ENCODE results near the gene SLCO2A1. TPM values are rescaled to one million over a fixed set of nuclear protein-coding genes. Genes with fewer than 3 reads are reported as not detected.
A peak's percentile ranks its signal among the peaks of the same experiment; 100 is the strongest.

The SLCO2A1 gene
- total and polyA plus RNA-seq, 8 donors: 1.9 to 121 (median 8.8) TPM

DNA sequence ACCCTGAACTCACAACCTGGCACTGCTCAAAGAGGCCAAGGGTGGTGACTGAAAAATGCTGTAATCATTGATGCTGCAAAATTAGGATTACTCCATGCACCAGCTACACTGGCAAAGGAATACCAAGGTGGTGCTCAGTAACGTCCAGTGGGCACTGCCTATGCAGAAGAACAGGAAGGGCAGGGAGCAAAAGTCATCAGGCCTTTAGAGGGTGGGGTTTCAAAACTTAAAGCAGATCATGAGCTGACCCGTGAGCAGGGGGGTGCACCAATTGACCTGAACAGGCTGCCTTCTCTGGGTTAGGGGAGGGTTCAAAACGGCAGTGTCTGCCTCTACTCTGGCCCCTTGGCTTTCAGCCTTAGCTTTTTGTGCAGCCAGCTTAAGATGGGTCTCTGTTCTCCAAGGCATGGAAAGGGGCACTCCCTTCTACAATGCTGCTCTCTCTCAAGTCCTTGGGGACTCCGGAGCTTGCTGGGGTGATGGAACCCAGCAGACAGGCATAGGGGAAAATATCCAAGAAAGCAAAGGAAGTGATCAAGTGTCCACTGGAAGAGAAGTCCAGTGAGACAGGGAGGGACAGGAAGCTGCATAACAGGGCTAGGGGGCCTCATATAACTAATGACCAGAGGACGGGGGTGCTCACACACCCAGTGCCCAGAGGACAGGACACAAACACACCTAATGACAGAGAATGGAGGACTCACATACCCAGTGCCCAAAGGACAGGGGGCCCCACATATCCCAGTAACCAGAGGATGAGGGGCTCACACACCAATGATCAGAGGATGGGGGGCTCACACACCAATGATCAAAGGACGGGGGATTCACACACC is 145.5 kb downstream of the SLCO2A1 start:
- peak in 1 of 2 donors; percentile 13 for DNase-seq

DNA sequence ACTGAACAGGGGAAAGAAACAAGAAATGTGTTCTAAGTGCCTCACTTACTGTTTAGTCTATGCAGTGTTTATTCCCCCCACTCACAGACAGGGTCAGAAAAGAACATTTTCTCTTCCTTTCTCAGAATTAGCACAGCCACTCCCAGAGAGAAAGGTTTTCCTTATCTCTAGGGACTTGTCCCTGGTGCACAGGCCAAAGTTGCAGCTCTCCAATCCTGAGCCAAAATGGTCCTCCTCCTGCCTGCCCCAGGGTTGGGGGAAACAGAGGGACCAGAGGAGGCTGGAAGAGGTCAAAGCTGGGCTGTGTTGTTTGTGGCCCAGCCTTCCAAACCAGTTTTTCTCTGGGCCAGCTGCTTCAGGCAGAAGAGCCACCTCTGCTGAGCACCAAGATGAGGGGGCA is 146.1 kb downstream of the SLCO2A1 start:
- H3K9me3 ChIP-seq: peaks cover 0 to 3% (median 2%) of the 10 kb centered on the region in 4 donors
- no peak for DNase-seq
- H3K4me3 ChIP-seq: no peak overlapping the region
- no peaks in the 10 kb centered on the region for H3K27me3 ChIP-seq
- no peak overlapping the region for H3K27ac ChIP-seq
- intact Hi-C loops (cut with DNase I; ENCODE audit: low total_unique reads): no loop called here
- no peaks in the 10 kb centered on the region for H3K36me3 ChIP-seq
- H3K4me1 ChIP-seq: peaks cover 0 to 13% (median 0%) of the 10 kb centered on the region in 4 donors
- no peak for TF ChIP-seq POLR2AphosphoS5 (IDR thresholded peaks at IDR 0.05)
- no peak for TF ChIP-seq EP300 (IDR thresholded peaks at IDR 0.05)
- no peak for TF ChIP-seq POLR2A (IDR thresholded peaks at IDR 0.05)
- TF ChIP-seq, protein P1, sequence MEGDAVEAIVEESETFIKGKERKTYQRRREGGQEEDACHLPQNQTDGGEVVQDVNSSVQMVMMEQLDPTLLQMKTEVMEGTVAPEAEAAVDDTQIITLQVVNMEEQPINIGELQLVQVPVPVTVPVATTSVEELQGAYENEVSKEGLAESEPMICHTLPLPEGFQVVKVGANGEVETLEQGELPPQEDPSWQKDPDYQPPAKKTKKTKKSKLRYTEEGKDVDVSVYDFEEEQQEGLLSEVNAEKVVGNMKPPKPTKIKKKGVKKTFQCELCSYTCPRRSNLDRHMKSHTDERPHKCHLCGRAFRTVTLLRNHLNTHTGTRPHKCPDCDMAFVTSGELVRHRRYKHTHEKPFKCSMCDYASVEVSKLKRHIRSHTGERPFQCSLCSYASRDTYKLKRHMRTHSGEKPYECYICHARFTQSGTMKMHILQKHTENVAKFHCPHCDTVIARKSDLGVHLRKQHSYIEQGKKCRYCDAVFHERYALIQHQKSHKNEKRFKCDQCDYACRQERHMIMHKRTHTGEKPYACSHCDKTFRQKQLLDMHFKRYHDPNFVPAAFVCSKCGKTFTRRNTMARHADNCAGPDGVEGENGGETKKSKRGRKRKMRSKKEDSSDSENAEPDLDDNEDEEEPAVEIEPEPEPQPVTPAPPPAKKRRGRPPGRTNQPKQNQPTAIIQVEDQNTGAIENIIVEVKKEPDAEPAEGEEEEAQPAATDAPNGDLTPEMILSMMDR (IDR thresholded peaks at IDR 0.05): no peak

More for the DNA sequence above, 145.5 kb downstream of the SLCO2A1 start:
- Histone ChIP-seq H3K9me3 (no peaks in the 10 kb centered on the region), H3K36me3 (no peaks in the 10 kb centered on the region), H3K27ac (no peak overlapping the region), H3K27me3 (no peaks in the 10 kb centered on the region), H3K4me3 (no peak overlapping the region), H3K4me1 (peaks cover 0 to 13% (median 0%) of the 10 kb centered on the region in 4 donors)
- TF ChIP-seq EP300 (IDR thresholded peaks at IDR 0.05) (no peak), POLR2A (IDR thresholded peaks at IDR 0.05) (no peak), POLR2AphosphoS5 (IDR thresholded peaks at IDR 0.05) (no peak)
- TF ChIP-seq, protein P1 (IDR thresholded peaks at IDR 0.05): no peak
- WGBS, 5 donors: 69 to 83% (median 73%) methylated on average over 6 of the region's 6 CpGs
- intact Hi-C loops (cut with DNase I; ENCODE audit: low total_unique reads): no loop called here

DNA sequence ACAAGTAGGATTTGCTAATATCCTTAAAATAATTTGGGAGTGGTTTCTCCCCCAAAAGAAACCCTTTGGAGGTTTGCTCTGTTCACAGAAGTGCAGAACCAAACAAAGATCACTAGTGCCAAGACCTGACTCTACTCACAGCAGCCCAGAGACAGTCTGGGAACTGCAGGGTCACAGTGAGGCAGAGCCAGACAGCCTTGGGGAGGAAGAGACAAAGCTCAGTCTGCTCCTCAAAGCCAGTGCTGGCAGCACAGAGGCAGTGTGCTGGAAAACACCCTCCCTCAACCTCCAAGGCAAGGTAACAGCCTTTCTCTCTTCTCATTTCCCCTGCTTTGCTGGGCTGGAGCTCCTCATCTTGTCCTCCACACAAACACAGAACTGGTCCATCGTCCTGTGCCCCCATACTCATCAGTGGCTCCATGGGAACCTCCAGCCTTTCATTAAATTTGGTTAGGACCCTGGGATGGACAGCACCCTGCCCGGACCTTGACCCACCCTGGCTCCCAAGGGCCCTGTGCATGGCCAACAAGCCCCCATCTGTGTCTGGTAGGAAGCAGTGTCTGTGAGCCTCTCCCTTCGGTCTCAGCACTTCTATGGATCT is 146.6 kb downstream of the SLCO2A1 start:
- Histone ChIP-seq H3K9me3 (peaks cover 0 to 9% (median 4%) of the 10 kb centered on the region in 4 donors), H3K4me3 (no peak overlapping the region), H3K4me1 (peaks cover 0 to 13% (median 0%) of the 10 kb centered on the region in 4 donors), H3K27ac (no peak overlapping the region), H3K27me3 (no peaks in the 10 kb centered on the region), H3K36me3 (no peaks in the 10 kb centered on the region)
- WGBS, 5 donors: 66 to 86% (median 81%) methylated on average over 3 of the region's 3 CpGs
- no peak for TF ChIP-seq EP300 (IDR thresholded peaks at IDR 0.05)
- no peak for TF ChIP-seq POLR2A (IDR thresholded peaks at IDR 0.05)
- TF ChIP-seq, protein P1 (IDR thresholded peaks at IDR 0.05): no peak
- TF ChIP-seq POLR2AphosphoS5 (IDR thresholded peaks at IDR 0.05): no peak
- intact Hi-C loops (cut with DNase I; ENCODE audit: low total_unique reads): no loop called here
- peak in 1 of 2 donors; percentile 21 for DNase-seq

DNA sequence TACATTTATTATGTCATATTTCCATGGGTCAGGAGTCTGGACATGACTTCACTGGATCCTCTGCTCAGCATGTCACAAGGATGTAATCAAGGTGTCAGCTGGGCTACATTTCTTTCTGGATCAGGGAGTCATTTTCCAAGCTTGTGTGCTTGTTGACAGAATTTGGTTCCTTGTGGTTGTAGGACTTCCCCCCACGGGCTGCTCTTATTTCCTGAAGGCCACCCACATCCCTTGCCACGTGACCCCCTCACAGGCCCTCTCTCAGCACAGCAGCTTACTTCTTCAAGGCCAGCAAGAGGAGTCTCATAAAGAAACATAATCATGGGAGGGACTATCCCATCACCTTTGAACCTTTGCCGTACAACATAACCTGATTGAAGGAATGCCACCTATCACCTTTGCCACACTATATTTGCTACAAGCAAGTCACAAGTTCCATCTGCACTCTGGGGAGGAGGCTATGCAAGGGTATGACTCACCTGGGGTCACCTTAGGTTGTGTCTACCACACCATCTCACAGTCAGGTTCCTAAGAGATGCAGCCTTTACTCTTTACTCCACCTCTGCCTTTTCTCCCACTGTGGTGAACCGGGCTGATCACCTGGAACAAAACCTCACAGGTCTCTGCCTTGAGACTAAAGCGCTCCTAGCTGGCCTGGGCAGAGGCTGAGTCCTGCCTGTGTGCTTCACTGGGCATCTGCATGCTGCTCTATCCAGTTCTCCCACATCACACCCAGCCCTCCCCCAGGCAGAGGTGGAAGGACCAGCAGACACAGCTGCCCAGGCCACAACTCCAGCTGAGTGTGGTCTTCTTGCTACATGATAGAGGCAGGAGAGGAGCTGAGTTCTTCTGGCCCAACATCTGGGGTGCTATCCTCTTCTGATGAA is 147.5 kb downstream of the SLCO2A1 start:
- DNase-seq: peak in 1 of 2 donors; percentile 23

More for the DNA sequence above, 147.5 kb downstream of the SLCO2A1 start:
- Histone ChIP-seq H3K36me3 (no peaks in the 10 kb centered on the region), H3K9me3 (peaks cover 0 to 12% (median 4%) of the 10 kb centered on the region in 4 donors), H3K27ac (no peak overlapping the region), H3K27me3 (no peaks in the 10 kb centered on the region), H3K4me3 (no peak overlapping the region), H3K4me1 (peaks cover 0 to 13% (median 0%) of the 10 kb centered on the region in 4 donors)
- TF ChIP-seq, protein P1 (IDR thresholded peaks at IDR 0.05): no peak
- TF ChIP-seq POLR2AphosphoS5 (IDR thresholded peaks at IDR 0.05) (peak in 1 of 3 donors; percentile 38), POLR2A (IDR thresholded peaks at IDR 0.05) (no peak)
- intact Hi-C loops (cut with DNase I; ENCODE audit: low total_unique reads): no loop called here
- 69 to 82% (median 77%) methylated on average over 5 of the region's 5 CpGs for WGBS, 5 donors
